T-helper 1 cell (primary cell): ENCODE data around the gene PCK2.

Source experiments
- DNase-seq, 5 donors: peaks; one replicate each; pipeline ENCODE4 v3.0.0-alpha.2; 2012 to 2020

PCK2 gene

GRCh38 chr14:24137529-24138395 is 43.7 kb downstream of the PCK2 start:
- DNase-seq: no peak

DNA sequence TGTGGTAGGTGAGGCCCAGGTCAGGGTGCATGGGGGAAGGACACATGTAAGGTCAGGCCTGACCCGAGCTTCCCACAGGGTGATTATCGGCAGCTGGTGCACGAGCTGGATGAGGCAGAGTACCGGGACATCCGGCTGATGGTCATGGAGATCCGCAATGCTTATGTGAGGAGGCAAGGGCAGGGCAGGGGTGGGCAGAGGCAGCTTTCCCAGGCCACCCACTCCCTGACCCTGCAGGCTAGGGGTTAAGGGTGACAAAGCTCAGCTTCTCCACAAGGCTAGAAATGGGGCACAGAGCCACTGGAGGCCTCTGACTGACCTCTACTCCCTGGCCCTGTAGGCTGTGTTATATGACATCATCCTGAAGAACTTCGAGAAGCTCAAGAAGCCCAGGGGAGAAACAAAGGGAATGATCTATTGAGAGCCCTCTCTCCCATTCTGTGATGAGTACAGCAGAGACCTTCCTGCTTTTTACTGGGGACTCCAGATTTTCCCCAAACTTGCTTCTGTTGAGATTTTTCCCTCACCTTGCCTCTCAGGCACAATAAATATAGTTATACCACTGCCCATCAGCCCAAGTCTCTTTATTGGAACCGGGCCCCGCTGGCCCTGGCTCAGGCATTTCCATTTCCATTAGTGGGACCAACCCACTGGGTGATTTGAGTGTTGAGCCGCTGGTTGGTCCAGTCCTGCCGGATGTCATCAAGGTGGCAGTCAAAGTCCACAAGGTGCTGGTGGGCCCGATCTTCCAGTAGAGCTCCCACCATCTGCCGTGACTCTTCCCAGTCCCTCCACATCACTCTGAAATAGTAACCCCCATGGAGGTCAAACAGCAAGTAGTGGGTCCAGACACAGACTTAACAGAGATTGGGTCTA is 44.5 kb downstream of the PCK2 start:
- no peak for DNase-seq

DNA sequence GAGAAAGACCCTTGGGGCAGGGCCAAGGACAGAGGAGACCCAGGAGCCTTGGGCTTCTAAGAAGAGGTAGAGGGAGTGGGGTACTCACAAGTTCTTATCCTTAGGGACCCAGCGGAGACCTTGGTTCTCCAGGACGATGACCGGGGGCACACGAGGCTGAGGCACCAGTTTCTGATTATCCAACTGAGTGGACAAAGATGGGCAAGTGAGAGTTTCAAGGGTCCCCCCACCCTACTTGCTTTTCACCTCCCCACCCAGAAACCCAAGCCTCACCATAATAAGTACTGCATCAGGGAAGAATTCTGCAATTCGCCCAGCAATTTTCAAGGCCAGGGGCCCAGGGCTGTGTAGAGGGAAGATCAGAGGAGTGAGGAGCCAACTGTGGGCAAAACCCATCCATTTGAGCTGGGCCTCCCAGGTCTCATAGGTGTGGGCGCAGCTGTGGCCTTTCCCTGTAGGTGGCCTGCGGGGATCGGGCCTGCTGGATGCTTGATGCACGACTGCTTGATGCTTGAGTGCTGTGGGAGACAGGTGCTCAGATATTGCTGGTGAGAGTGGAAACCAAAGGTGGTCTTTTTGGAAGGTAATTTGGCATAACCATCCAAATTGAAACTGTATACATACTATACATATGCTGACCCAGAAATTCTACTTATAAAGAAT is 45.3 kb downstream of the PCK2 start:
- DNase-seq: peak in 1 of 5 donors; percentile 24

GRCh38 chr14:24141097-24141880 is 47.2 kb downstream of the PCK2 start, which contains the start of gene EMC9:
Gene EMC9, minus strand, starts transcription at chr14:24141591. Its CDS starts 287 bp downstream, at chr14:24141304.
- peak; percentile 98 to 100 (median 99) for DNase-seq

DNA sequence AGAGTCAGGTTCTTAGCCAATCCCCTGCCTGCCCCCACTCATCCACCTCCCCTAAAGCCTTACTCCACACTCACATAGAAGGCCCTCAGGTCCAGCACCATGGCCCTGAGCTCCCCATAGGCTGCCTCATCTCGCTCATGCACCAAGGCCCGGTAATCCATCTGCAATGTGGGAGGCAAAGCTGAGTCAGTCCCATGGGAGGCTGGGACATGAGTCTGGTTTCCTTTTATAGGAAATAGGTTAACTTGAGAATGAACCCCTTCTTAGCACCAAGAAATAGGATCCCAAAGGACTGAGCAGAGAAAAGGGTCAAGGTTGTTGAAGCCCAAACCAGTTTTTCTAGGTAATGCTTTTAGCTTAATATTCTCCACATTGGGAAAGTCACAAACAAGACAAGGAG is 49.4 kb downstream of the PCK2 start:
- DNase-seq: no peak

GRCh38 chr14:24144451-24144850 is 50.3 kb downstream of the PCK2 start:
- no peak for DNase-seq

DNA sequence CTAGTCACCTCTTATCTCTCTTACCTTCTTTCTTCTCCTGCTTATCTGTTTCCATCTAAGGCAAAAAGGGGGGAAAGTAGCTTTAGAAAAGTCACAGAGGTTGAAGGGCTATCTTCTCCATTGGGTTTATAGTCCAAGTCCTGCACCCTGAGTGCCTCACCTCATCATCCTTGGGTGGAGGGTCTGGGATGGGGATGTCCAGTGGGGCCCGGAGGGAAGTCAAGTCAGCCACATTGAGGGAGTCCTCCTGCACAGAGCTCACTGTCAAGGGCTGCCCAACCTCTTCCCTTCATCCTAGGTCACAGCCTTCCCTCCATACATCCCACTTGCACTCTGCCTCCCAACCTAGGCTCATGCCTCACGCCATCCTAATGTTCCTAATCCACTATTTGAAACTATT is 51.1 kb downstream of the PCK2 start:
- no peak for DNase-seq

GRCh38 chr14:24145690-24146452 is 51.8 kb downstream of the PCK2 start:
- DNase-seq: no peak

- DNase-seq: peak; percentile 75 to 95 (median 77)
These were observed 52.4 kb downstream of the PCK2 start, which contains the start of gene PSME2 for GRCh38 chr14:24146453-24146977. Gene PSME2, minus strand, starts transcription at chr14:24146610. Its CDS starts 29 bp downstream, at chr14:24146581.

DNA sequence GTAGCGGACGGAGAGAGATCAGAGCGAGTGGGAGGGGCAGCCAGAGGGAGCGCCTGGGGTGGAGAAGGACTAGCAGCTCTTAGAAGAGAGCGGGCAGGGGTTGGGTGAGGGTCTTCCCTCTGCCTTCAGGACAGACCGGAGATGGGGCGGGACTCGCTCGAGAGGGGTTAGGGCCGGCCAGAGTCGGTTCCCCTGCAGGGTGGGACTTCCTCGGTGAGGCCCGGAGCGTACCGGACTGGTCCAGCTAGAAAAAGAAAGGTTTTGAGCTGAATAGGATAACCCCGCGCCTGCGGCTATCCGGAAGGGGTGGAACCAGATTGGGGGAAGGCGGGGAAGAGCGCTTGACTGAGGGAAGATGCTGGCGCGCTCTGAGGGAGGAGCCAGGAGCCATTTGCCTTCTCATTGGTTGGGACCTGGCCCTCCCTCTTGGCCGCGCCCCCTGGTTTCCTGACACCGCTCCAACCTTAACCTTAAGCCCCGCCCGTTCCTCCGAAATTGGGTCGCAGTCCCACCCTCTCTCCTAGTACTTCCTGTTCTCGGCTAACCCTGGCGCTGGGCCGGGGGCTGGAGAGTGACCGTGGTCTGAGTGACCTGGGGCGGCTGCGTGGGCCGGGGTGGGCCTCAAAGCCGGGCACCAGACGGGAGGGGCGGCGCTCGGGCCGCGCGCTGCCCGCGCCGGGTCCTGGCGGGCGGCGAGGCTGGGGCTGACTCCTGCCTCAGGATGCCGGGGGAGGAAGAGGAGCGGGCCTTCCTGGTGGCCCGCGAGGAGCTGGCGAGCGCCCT is 53.1 kb downstream of the PCK2 start, which contains the start of gene RNF31:
RNF31 (plus strand) TSS at position 521 of the 783 bp plus-strand sequence; CDS start at position 722, 201 bp downstream.
- DNase-seq: peak; percentile 96 to 99 (median 98)

DNA sequence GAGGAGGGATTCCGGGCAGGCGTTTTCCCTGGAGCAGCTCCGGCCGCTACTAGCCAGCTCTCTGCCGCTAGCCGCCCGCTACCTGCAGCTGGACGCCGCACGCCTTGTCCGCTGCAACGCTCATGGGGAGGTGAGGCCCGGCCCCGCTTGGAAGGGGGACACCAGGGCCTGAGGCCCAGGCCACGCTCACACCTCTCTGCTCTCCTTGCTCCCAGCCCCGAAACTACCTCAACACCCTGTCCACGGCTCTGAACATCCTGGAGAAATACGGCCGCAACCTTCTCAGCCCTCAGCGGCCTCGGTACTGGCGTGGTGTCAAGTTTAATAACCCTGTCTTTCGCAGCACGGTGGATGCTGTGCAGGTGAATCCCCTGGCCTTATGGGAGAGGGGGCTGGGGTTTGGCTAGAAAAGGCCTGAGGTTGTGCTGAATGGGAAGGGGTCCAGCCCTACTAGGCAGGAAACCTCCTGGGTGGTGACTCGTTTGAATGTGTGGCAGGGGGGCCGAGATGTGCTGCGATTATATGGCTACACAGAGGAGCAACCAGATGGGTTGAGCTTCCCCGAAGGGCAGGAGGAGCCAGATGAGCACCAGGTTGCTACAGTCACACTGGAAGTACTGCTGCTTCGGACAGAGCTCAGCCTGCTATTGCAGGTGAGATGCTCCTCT is 53.8 kb downstream of the PCK2 start:
- no peak for DNase-seq

GRCh38 chr14:24149302-24149969 is 55.3 kb downstream of the PCK2 start:
- no peak for DNase-seq

DNA sequence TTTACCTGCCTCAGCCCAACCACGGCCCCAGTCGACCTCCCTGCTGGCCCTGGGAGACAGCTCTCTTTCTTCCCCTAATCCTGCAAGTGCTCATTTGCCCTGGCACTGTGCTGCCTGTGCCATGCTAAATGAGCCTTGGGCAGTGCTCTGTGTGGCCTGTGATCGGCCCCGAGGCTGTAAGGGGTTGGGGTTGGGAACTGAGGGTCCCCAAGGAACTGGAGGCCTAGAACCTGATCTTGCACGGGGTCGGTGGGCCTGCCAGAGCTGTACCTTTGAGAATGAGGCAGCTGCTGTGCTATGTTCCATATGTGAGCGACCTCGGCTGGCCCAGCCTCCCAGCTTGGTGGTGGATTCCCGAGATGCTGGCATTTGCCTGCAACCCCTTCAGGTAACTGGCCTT is 56.0 kb downstream of the PCK2 start:
- DNase-seq: no peak

GRCh38 chr14:24150567-24150966 is 56.5 kb downstream of the PCK2 start:
- DNase-seq: no peak

DNA sequence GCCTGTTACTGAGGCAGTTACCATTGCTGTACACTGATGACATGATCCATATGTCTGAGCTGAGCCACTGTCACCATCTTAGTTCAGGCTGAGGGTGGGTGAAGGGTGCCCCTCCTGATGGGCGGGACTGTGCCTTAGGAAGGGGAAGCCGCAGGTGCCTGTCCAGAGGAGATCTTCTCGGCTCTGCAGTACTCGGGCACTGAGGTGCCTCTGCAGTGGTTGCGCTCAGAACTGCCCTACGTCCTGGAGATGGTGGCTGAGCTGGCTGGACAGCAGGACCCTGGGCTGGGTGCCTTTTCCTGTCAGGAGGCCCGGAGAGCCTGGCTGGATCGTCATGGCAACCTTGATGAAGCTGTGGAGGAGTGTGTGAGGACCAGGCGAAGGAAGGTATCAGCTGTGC is 56.9 kb downstream of the PCK2 start:
- DNase-seq: no peak

GRCh38 chr14:24151404-24152080 is 57.4 kb downstream of the PCK2 start:
- no peak for DNase-seq
